GM21367 (cell line): ENCODE data around the gene CFAP68.
A peak's percentile ranks its signal among the peaks of the same experiment; 100 is the strongest.
"Not testable (repeated sequence)": the region's sequence is repeated elsewhere in the genome, so short reads cannot be mapped to it uniquely, and the experiment has no call there.

Source experiments
- ATAC-seq: cut with Tn5 transposase; IDR thresholded peaks from one replicate; pipeline ENCODE4 v1.9.1; 2021; ENCODE audit not compliant: unreplicated experiment

CFAP68 gene

DNA sequence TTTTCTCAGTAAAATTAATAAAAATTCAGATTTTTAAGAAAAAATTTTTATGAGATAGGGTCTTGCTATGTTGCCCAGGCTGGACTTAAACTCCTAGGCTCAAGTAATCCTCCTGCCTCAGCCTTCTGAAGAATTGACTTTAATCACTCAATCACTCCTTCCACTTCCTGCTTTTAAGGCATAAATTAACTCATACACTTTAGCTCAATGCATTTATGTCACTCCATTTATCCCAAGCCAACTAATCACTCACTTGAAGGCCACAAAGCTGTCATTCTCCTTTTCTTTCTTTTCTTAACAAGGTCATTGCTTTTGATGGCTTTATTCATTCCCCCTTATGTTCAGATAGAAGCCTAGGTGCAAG is 8.8 kb upstream of the CFAP68 start:
- no peak for ATAC-seq

DNA sequence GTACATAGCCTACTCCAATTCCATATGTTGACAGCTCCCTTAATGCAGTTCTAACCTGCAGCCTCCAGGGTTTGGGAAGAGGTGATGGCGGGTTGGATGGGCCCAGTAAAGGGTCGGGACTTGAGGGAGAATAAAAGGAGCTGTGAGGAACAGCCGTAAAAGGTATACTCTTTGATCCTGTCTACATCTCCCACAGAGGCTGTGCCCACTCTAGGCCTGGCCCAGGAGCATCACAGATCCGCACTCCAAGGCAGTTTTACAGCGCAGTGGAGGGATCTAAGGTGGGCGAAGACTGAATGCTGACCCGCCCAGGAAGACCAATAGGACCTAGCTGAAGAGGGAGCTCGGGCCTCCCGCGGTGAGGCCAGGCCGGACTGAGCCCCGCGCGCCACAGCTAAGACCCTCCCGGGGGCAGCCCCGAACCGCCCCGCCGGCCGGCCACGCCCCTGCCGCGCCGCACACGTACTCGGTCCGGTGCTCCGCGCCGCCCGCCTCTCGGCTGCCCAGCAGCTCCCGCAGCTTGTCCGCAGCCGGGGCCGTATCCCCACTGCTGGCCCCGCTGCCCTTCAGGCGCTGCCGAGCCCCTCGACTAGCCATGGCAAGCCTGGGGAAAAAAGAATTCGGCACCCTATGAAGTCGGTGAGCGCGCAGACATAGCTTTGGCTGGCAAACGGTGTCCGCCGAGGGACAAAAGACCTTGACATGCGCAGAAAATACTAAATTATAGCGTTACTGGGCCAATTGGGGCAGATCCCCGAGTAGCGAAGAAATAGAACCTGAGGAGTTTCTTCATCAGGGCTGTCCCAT is 8.3 kb upstream of the CFAP68 start, which contains the start of gene ALG9:
TSS of gene ALG9 (minus strand) at position 696 of the 807 bp plus-strand sequence. CDS start at position 597, 99 bp downstream.
- ATAC-seq: peak; percentile 78

DNA sequence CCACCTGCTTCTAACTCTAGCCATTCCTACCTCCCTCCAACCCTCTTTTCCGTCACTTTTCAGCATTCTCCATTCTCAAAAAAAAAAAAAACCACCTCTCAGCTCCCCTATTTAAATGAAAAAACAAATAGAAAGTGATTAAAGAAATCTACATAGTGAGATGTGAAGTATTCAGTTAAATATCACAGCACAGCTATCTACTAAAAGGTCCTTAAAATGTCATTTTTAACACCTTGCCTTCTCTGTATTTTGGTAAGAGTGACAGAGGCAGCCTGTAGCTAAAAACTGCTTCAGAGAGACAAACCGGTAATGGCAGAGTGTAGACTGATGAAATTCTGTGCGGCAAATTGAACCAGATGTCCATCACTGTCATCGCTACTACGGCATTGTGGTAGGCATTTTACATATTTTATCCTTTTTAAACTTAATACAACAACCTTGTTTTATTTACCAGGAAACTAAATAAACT is 7.6 kb upstream of the CFAP68 start:
- no peak for ATAC-seq

DNA sequence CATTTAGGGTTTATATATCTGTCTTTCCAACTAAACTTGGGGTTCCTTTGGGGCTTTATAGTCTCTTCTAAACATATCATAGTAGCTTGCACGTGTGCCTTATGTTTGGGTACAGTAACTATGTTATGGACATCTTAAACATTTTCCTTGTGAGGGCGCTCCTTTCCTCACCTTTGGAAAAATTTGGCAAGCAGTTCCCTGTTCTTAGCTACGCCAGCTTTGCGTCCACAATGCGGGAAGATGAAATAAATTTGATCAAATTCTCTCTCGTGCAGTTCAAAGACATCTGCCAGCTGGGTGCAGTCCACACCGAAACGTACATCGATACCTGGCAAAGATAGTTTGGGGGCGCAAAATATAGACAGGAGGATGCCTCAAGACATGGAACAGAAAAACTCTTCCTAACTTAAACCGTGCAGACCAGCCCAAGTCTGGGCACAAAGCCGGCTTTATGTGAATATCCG is 924 bp upstream of the CFAP68 start:
- ATAC-seq: peak; percentile 3

DNA sequence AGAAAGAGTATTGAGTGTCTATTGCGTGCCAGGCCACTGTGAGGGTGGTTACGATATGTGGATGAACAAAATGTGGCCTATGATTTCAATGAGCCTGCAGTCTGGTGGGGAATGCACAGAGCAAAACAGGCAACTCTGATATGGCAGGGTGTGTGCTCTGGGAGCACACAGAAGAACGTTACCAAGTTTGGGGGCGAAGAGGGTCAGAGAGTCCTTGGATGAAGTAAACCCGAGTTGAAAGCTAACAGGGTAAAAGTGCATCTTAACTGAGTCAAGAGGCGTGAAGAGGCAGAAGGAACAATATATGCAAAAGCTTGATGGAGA is 258 bp downstream of the CFAP68 start:
- no peak for ATAC-seq

DNA sequence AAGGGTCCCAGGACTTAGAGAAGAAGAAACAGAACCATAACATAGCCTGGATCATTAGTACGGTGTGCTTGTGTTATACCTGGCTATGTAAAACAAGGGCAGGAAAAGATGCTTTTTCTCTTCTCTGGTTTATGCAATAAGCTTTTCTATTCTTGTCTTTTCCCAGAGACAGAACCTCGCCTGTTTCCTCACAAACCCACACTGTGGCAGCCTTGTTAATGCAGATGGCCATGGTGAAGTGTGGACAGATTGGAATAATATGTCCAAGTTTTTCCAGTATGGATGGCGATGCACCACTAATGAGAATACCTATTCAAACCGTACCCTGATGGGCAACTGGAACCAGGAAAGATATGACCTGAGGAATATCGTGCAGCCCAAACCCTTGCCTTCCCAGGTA is 2.9 kb downstream of the CFAP68 start:
- no peak for ATAC-seq

DNA sequence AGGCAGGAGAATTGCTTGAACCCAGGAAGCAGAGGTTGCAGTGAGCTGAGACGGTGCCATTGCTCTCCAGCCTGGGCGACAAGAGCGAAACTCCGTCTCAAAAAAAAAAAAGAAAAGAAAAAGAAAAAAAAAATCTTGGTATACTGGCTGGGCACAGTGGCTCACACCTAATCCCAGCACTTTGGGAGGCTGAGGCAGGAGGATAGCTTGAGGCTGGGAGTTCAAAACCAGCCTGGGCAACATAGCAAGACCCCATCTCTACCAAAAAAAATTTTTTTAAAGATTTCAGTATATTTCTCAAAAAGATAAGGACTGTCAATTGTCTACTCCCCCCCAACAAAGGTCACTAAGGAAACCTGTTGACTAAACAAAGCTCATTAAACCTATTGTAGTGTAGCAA is 5.7 kb downstream of the CFAP68 start:
- not testable (repeated sequence) for ATAC-seq

DNA sequence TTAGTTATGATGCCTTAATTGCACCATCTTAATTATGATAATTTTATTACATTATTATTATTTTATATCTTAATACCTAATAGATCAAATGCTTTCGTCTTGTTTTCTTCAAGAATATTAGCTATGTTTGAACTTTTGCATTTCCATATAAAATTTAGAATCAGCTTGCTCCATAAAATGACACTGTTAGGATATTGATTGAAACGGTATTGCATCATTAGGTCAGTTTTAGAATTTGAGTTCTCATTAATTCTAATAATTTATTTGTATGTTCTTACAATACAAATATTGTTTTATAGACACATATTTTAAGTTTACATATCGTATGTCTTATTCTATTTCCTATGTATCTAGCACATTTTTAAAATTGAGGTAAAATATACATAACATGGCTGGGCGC is 6.7 kb downstream of the CFAP68 start:
- no peak for ATAC-seq

DNA sequence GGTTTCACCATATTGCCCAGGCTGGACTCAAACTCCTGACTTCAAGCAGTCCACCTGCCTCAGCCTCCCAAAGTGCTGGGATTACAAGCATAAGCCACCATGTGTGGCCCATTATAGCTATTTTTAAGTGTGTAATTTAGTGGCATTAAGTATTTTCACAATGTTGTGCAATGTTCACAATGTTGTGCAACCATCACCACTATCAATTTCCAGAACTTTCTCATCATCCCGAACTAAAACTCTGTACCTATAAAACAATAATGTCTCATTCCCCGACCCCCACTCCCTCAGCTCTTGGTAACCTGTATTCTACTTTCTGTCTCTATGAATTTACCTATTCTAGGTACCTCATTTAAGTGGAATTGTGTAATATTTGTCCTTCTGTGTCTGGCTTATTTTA is 7.5 kb downstream of the CFAP68 start:
- ATAC-seq: no peak

DNA sequence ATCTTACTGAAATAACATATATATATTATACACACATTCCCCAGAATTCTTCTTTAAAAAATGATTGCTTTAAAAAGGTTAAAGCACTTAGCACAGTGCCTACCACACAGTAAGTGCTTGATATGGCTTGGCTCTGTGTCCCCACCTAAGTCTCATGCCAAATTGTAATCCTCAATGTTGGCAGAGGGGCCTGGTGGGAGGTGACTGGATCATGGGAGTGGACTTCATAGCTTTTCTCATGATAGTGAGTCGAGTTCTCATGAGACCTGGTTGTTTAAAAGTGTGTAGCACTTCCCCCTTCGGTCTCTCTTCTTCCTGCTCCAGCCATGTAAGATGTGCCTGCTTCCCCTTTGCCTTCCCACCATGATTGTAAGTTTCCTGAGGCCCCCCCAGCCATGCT is 26.1 kb downstream of the CFAP68 start:
- no peak for ATAC-seq

DNA sequence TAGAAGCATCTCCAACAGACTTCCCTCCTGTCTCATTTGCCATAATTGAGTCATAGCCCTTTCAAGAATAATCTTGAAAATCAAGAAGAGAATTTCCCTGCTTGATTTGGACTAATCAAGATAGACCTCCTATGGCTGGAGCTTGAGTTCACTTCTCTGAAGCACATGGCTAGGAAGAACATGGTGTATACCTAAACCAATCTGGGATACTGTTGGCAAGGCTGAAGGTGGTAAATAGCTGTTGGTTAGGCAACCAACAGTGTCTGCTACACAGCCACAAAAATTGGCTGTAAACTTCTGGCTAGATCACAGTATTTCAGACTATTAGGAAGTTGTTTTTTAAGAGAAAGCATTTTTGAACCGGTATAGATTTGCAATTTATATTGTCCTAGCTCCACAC is 27.3 kb downstream of the CFAP68 start:
- ATAC-seq: no peak

DNA sequence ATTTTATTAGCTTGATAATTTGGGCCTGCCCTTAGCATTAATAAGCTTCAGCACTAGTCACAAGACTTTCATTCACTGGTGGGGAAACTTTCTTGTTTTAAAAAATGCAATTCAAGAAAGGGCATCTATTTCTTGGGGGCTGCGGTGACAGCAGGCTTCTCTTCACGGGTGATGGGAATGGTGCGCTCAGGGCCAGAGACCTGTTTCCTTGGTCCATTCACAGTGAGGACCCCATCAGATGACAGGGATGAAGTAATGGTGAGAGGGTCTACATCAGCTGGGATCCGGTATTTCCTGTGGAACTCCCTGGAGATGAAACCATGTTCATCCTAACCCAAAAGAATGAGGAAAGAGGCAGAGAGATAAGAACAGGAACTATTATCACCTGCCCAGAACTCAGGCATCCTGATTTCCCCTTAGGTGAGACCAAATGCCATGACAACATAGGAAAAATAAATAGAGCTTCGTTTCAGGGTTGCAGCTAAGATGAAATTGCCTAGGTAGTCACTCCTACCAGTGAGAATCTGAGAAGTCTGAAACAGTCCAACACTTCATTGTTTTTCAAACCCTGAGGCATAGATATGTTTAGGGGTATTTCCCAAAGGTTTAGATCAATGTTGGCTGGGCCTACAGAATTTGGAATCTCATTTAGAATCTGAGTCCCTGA is 29.4 kb downstream of the CFAP68 start:
- no peak for ATAC-seq

DNA sequence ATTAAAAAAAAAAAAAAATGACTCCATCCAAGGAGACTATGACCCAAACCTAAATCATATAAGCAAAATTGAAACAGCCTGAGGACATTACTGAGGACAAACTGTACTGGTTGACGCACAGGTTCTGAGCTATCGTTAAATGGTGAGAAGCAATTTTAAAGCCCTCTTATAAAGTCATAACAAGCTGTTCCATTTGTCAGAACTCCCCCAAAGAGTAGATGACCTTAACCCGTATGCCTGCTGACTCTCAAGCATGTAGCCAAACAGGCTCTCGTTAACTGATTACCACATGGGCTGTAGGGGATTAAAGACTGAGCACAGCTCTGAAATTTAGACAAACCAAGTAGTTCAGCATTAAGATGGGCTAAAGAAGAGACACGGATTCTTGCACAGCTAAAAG is 30.0 kb downstream of the CFAP68 start:
- ATAC-seq: no peak

DNA sequence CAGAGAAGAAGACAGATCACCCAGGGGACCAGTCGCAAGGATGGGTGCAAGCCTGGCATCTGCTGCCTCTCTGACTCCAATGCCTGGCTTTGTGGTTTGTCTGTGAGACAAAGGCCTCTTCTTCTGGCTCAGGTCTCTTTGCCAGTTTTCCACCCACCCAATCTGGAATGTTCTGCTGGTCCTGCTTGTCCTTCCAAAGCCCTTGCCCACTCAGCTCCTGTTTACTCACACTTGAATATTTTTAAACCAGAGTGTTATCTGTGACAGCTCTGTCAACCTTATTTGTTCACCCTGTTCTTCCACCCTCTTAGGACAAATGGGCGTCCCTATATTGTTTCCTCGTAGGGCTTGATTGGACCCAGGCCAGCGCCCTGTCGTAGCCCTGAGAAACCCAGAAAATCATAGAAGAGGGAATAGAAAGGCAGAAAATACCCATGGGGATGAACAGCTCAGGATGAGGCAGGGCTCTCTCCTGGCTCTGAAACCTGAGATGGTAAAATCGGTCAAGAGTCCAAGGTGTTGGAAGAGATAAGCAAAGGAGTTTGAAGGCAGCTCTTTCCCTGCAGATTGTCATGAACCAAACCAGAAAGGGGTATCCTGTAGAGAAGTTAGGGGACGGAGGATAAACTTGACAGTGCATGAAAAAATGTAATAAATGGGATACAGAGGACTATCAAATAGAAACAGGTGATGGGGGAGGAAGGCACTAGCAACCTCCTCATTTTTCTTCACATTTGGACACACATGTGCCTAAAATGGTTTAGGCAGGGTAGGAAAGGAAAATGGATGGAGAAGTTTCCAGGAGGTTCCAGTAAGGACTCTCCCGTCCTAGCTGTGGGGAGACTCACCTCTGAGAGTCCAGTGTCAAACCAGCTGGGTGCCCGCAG is 31.6 kb downstream of the CFAP68 start:
- ATAC-seq: no peak

DNA sequence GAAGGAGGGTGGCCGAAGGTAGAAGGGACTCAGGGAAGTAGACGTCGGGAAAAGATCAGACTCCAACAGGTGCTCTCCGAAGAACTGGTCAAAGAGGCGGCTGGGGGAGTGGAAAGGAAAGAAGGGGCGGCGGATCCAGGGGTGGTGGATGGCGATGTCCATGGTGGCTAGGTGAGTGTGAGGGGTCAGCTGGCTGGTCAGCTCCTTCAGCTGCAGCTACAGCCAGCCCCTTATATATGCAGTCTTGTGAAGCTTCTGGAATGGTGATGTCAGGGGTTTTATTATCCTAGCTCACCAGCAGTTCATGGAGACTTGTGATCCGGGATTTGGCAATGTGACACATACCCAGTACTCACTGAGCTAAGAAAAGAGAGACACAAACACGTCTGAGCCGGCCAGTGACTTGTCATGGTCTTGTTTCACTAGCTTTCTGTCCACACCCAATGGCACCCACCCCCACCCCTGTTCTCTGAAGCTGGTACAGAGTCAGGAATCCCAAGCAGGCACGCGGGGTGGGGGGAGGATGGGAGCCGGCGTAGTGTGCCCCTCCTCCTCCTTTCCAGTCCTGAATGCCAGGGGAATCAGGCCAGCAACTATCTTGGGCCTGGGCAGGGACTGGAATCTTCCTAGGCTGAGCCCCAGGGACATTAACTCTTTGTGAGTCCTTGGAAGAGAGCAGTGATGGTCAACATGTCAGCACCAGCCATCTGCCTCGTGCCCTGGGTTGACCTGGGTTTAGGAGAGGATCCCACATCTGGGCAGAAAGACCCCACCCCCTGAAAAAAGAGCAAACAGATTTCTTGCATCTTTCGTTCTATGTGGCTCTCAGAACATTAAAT is 32.4 kb downstream of the CFAP68 start, which contains the start of gene CRYAB:
TSS of gene CRYAB (minus strand) at position 208 of the 839 bp plus-strand sequence. CDS start at position 162, 46 bp downstream.
- no peak for ATAC-seq

DNA sequence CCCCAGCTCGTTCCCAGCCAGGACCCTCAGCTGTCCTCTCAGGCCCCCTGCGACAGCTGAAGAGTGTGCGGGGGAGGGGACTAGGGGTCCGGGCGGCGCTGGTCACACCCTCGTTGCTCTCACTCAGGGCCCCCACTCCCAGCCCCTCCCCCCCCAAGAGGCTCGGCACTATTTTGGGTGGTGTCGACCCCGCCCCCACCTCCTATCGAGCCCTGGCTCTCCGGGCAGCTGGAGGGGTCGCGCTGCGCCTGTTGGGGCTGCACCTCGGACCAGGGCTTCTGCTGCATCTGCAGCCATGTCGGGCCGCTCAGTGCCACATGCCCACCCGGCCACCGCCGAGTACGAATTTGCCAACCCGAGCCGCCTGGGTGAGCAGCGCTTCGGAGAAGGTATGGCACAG is 33.2 kb downstream of the CFAP68 start, which contains the start of gene HSPB2:
TSS of gene HSPB2 (plus strand) at position 200 of the 400 bp plus-strand sequence. CDS start at position 296, 96 bp downstream.
- ATAC-seq: no peak

DNA sequence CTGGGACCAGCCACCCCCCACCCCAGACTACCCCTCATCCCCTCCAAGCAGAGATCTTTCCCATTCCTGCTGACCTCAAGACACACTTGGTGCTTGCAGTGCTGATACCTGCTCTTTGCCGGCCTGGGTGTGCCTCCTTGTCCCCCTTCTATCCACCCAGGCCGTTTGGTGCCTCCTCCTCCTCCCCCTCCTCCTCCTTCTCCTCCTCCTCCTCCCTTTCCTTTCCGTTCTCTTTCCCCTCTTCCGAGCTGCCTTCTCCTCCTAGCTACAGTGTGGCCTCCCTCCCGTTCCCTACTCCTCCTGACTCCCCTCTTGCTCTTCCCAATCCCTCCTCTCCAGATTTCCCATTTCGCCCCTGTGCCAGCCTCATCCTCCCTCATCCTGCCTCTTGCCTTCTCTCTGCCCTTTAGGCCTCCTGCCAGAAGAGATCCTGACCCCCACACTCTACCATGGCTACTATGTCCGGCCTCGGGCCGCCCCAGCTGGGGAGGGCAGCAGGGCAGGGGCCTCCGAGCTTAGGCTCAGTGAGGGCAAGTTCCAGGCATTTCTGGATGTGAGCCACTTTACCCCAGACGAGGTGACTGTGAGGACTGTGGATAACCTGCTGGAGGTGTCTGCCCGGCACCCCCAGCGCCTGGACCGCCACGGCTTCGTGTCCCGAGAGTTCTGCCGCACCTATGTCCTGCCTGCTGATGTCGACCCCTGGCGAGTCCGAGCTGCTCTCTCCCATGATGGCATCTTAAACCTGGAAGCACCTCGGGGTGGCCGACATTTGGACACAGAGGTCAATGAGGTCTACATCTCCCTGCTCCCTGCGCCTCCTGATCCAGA is 33.9 kb downstream of the CFAP68 start:
- no peak for ATAC-seq

DNA sequence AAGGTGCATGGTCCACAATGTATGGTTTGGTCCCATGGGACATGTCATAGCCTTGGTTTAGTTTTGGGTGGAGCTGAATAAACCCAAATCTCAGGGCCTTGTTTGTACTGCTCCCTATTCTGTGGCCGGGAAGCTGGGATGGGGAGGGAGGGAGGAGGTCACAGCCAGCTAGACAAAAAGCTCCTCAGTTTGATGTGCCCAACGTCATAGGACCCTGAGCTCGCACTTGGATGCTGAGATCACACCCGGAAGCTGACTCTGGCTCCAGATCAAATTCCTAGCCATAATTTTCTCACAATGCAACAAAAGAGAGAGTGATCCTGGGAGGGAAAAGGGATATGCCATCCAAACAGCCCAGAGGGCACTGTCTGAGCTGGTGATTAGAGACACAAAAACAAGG is 34.7 kb downstream of the CFAP68 start:
- no peak for ATAC-seq

DNA sequence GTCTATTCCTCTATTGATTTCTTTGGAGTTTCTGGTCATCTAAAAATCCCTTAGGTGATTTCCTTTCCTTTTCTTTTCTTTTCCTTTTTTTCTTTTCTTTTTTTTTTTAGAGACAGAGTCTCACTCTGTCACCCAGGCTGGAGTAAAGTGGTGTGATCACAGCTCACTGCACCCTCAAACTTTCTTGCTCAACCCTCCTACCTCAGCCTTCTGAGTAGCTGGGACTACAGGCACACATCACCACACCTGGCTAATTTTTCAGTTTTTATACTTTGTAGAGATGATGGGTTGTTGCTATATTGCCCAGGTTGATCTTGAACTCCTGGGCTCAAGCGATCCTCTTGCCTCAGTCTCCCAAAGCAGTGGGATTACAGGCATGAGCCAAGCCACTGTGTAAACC is 37.4 kb downstream of the CFAP68 start:
- ATAC-seq: no peak
